CD4-positive, alpha-beta T cell treated with Interleukin-1 beta for 1 hour (primary cell): ENCODE results near the gene MUC4.
"Not testable (repeated sequence)": the region's sequence is repeated elsewhere in the genome, so short reads cannot be mapped to it uniquely, and the experiment has no call there.

Source experiments
- DNase-seq, 2 donors: peaks; one replicate each; pipeline ENCODE4 v3.0.0-alpha.2; 2020 to 2022

Gene MUC4

DNA sequence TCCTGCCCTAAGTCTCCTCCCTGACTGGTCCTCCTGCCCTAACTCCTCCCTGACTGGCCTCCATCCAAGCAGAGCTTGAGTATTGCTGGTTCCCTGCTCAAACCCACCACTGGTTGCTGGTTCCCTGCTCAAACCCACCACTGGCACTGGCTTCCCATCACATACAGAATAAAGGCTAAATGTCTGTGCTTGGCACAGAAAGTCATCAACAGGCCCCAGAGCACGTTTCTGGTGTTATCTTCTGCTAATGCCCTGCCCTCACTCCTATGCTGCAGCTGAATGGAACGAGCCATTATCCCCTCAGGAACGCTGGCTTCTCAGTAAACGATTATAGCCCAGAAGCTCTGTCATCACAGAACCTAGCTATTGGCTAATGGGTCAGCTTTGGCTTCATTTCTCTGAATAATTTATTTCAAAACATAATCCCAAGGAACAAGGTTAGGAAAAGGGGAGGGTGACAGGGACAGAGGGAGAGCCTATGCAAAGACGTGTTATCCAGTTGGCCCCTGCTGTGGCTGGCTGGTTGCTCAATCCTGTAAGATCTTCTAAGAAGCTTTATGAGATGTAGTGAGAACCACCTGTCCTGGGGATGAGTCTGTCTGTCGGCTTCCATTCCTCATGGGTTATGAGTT is 97.2 kb downstream of the MUC4 start:
- no peak for DNase-seq

- not testable (repeated sequence) for DNase-seq
Observed at GRCh38 chr3:195713150-195713549, 98.6 kb downstream of the MUC4 start.

- DNase-seq, result not testable (repeated sequence)
Observed at GRCh38 chr3:195712535-195712910, 99.2 kb downstream of the MUC4 start.

- DNase-seq, result no peak
Observed at GRCh38 chr3:195711813-195712534, 99.8 kb downstream of the MUC4 start.

- not testable (repeated sequence) for DNase-seq
Observed at GRCh38 chr3:195711091-195711812, 100.5 kb downstream of the MUC4 start.

- not testable (repeated sequence) for DNase-seq
Observed at GRCh38 chr3:195710126-195710905, 101.4 kb downstream of the MUC4 start.

- no peak for DNase-seq
Observed at GRCh38 chr3:195709676-195710085, 102.0 kb downstream of the MUC4 start.

DNA sequence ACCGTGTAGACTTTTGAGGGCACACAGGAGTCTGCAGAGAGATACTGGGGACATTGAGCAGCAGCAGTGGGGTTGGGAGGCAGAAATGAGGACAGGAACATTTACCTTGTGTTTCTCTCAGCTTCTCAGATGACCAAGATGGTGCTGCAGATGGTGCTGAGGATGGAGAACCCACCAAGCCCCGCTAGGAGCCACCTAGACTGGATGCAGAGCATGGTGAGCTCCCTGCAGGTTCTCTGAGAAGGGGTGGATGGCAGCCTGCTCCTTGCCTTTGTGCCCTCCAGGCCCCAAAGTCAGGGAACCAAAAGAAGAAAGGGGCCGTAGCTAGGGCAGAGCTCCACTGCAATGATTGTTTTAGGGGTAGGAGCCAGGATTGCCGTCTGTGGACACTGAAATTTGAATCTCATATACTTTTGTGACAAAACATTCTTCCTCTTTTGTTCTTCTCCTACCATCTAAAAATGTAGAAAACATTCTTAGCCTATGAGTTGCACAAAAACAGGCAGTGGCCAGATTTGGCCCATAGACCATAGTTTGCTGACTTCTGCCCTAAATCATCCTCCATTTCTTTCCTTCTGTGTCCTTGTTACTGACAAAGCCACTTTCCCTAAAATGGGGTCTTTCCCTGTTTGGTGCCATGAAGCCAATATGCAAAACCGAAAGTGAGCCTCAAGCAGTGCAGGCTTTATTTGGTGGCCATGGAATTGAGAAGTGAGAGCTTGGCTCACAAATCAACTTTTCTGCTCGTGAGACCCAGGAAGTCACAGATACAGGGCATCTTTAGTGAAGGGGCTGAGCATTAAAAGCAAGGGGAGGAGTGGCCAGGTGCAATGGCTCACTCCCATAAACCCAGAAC is 102.9 kb downstream of the MUC4 start:
- no peak for DNase-seq

- no peak for DNase-seq
Observed at GRCh38 chr3:195708061-195708460, 103.7 kb downstream of the MUC4 start.

DNA sequence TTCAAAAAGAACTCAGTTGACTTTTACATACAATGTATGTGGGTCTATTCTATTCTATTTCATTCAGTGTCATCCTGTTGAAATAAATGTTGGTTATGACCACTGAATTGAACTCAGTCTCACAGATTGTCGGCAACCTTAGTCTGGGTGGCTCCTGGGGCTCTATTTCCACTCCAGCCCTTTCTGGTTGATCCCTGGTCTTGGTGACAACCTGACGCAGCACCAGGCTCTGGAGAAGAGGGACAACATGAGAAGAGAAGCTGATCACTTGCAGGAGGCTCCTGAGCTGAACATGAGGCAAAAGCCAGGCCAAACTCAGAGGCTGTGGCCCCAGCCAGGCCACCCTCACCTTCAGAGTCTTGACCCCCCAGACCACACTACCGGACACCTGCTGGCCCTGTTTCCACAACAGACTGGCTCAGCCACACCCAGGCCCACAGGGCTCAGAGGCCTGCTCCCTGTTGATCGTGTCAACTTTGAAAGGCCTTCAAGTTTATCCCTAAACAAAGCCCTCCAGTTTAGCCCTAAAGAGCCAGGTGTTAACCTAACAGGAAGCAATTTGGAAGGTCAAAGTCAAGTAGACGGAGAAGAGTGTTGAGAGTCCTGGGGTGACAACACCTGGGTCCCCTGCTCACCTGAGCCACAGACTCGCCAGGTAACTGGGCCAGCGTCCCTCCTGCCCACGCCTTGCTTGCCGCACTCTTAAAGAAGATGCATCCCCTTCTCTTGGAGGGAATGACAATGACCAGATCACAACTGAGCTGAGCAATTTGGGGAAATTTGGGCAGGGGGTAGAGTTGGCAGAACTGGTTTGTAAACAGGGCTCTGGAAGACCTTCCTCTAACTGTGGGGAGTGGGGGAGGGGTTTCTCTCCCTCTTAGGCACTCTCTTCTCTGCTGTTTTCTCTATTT is 106.4 kb downstream of the MUC4 start:
- DNase-seq, result no peak

GRCh38 chr3:195704433-195704999 is 107.2 kb downstream of the MUC4 start:
- no peak for DNase-seq

DNA sequence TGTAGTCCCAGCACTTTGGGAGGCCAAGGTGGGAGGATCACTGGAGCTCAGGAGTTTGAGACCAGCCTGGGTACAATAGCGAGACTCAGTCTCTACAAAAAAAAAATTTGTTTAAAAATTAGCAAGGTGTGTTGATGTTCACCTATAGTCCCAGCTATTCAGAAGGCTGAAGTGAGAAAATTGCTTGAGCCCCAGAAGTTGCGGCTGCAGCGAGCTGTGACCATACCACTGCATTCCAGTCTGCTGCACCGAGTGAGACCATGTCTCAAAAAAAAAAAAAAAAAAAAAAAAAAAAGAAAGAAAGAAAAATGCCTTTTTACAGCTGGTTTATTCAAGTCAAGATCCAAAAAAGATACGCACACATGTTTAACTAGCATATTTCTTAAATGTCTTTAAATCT is 108.0 kb downstream of the MUC4 start:
- no peak for DNase-seq

- no peak for DNase-seq
Observed at GRCh38 chr3:195701042-195701915, 110.5 kb downstream of the MUC4 start.

DNA sequence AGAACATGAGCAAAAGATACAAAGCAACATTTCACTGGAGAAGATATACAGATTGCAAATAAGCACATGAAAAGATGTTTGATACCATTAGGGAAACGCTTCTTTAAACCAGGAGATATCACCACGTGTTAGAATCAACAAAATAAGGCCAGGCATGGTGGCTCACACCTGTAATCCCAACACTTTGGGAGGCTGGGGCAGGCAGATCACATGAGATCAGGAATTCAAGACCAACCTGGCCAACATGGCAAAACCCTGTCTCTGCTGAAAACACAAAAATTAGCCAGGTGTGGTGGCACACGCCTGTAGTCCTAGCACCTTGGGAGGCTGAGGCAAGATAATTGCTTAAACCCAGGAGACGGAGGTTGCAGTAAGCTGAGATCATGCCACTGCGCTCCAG is 111.4 kb downstream of the MUC4 start:
- no peak for DNase-seq

- DNase-seq, result no peak
Observed at GRCh38 chr3:195699860-195700259, 111.9 kb downstream of the MUC4 start.

- DNase-seq, result no peak
Observed at GRCh38 chr3:195699388-195699771, 112.3 kb downstream of the MUC4 start.

DNA sequence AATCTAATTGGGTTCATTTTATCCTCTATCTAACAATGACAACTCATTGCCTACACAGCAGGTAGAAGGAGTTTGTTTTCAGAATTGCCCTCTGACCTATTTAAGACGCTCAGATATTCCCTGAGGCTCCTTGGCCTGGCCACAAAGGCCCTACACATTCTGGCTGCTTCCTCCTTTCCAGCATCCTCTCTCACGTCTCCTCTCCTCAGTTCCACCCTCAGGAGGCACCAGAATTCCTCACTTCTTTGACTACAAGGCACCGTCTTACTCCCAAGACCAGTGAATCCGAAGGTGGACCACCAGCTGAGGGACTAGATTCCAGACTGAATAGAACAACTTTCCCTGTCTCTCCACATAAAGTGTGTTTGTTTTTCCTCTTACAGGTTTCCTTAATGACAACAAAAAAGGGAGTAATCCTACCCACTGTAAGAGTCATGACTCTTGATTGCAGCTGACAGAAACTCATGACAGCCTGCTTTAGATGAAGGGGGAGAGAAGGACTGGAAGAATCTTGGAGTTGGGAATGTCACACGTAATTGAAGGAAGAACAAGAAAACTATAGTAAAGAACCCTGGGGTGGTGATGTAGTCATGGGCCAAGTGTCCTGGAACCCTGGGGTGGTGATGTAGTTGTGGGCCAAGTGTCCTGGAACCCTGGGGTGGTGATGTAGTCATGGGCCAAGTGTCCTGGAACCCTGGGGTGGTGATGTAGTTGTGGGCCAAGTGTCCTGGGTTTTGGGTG is 112.9 kb downstream of the MUC4 start:
- DNase-seq, result no peak

DNA sequence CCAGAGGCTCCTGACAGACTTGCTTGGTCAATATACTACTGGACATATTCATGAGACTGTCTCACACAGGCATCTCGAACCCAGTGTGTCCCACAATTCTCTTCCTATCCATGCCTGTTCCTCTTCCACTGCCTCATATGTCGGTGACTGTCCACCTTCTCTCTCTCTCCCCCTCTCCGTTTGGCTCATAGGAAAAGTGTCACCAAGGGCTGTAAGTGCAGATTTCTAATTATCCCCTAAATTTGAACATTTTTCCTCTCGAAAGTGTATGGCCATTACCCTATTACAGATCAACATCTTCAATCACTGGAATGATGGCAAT is 113.4 kb downstream of the MUC4 start:
- no peak for DNase-seq
